Chondrocyte (in vitro differentiated cells): ENCODE results near the gene LAMB2. TPM values are rescaled to one million over a fixed set of nuclear protein-coding genes. Genes with fewer than 3 reads are reported as not detected.

Source experiments
- DNase-seq: peaks from one replicate; pipeline ENCODE4 v3.0.0; 2021; ENCODE audit warnings: mixed read lengths, low spot score
- H3K27ac Mint-ChIP-seq: one replicate; pipeline ENCODE4 v1.8.0; 2021; ENCODE audit warnings: mild to moderate bottlenecking, moderate library complexity, mixed read lengths; ENCODE audit not compliant: unreplicated experiment
- H3K27me3 Mint-ChIP-seq: 2 replicates; pipeline ENCODE4 v1.8.0; 2021; ENCODE audit warnings: low read depth, mixed read lengths
- H3K36me3 Mint-ChIP-seq: 2 replicates; pipeline ENCODE4 v1.8.0; 2021; ENCODE audit warnings: low read depth, mixed read lengths
- H3K4me1 Mint-ChIP-seq: 2 replicates; pipeline ENCODE4 v1.8.0; 2021; ENCODE audit warnings: low read depth, mild to moderate bottlenecking, mixed read lengths
- H3K4me3 Mint-ChIP-seq: one replicate; pipeline ENCODE4 v1.8.0; 2021; ENCODE audit warnings: mild to moderate bottlenecking, moderate library complexity, mixed read lengths; ENCODE audit not compliant: unreplicated experiment
- H3K9me3 Mint-ChIP-seq: 2 replicates; pipeline ENCODE4 v1.8.0; 2021; ENCODE audit warnings: low read depth, mixed read lengths
- total RNA-seq: library from RNA; stranded (reverse); gene quantifications from 3 replicates; pipeline ENCODE4 v1.2.1, GENCODE V29; 2021
- TF ChIP-seq, protein P1 (sequence below): fragments of 200-600 bp; sonication (generic); IDR thresholded peaks from 2 replicates; pipeline ENCODE4 v1.5.0; 2021; ENCODE audit warnings: antibody characterized with exemption, mild to moderate bottlenecking, moderate library complexity

LAMB2 gene
- total RNA-seq, 1 donor from 2014 or later: 1,075 TPM

DNA sequence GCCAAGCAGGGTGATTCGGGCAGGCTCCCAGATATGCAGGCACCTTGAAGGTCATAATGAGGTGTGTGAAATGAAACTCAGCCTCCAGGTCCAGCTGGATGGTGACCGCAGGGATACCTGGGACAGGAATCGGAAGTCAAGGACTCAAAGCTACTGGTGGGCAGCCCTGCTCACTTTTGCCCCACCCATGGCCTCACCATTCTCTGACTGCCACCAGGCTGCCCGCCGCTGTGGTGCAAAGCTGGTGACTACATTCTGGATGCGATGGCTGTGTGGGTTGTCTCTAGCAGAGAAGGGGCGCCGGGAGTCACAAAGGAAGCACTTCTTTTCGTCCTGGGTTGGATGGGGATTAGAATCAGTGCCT lies 795 bp downstream of the LAMB2 start:
- Mint-ChIP-seq H3K27me3 (no peaks in the 10 kb centered on the region), H3K4me1 (peaks cover 32% of the 10 kb centered on the region), H3K4me3 (peak overlapping the region; percentile 92), H3K9me3 (no peaks in the 10 kb centered on the region), H3K36me3 (peaks cover 16% of the 10 kb centered on the region), H3K27ac (peak overlapping the region; percentile 91)
- no peak for DNase-seq
- TF ChIP-seq, protein P1, sequence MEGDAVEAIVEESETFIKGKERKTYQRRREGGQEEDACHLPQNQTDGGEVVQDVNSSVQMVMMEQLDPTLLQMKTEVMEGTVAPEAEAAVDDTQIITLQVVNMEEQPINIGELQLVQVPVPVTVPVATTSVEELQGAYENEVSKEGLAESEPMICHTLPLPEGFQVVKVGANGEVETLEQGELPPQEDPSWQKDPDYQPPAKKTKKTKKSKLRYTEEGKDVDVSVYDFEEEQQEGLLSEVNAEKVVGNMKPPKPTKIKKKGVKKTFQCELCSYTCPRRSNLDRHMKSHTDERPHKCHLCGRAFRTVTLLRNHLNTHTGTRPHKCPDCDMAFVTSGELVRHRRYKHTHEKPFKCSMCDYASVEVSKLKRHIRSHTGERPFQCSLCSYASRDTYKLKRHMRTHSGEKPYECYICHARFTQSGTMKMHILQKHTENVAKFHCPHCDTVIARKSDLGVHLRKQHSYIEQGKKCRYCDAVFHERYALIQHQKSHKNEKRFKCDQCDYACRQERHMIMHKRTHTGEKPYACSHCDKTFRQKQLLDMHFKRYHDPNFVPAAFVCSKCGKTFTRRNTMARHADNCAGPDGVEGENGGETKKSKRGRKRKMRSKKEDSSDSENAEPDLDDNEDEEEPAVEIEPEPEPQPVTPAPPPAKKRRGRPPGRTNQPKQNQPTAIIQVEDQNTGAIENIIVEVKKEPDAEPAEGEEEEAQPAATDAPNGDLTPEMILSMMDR: no peak

DNA sequence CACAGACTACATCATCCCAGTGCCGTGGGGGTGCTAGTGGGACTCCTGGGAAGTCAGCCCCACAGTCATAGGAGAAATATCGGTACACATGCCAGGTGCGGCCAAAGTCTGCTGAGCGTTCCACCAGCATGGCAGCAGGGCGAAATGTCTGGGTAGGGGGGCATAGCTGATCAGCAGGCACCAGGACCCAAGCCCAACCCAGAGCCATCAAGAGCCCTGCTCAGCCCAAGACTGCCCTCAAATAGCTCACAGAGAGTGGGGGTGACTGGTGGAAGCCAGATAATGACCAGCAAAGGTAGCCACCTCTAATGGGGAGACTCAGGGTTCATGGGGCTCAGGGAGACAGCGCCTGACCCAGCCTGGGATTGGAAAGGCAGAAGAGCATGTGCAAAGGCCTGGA lies 1.3 kb downstream of the LAMB2 start:
- Mint-ChIP-seq H3K27ac (no peak overlapping the region), H3K27me3 (no peaks in the 10 kb centered on the region), H3K9me3 (no peaks in the 10 kb centered on the region)

GRCh38 chr3:49131040-49131439 lies 1.8 kb downstream of the LAMB2 start:
- no peak overlapping the region for H3K27ac Mint-ChIP-seq

More for the DNA sequence above, 1.3 kb downstream of the LAMB2 start:
- no peak for DNase-seq
- H3K4me1 Mint-ChIP-seq: peaks cover 32% of the 10 kb centered on the region
- peaks cover 18% of the 10 kb centered on the region for H3K36me3 Mint-ChIP-seq
- TF ChIP-seq, protein P1: no peak
- H3K4me3 Mint-ChIP-seq: peak overlapping the region; percentile 92

GRCh38 chr3:49124991-49125670 lies 7.7 kb downstream of the LAMB2 start:
- peak overlapping the region; percentile 25 for H3K27ac Mint-ChIP-seq
- H3K36me3 Mint-ChIP-seq: peaks cover 36% of the 10 kb centered on the region
- TF ChIP-seq, protein P1: peak; percentile 14
- H3K27me3 Mint-ChIP-seq: no peaks in the 10 kb centered on the region
- DNase-seq: no peak
- peaks cover 11% of the 10 kb centered on the region for H3K4me1 Mint-ChIP-seq
- H3K9me3 Mint-ChIP-seq: no peaks in the 10 kb centered on the region
- H3K4me3 Mint-ChIP-seq: no peak overlapping the region

More at GRCh38 chr3:49131040-49131439, 1.8 kb downstream of the LAMB2 start:
- H3K4me3 Mint-ChIP-seq: peak overlapping the region; percentile 92
- TF ChIP-seq, protein P1: no peak
- peaks cover 32% of the 10 kb centered on the region for H3K4me1 Mint-ChIP-seq
- H3K36me3 Mint-ChIP-seq: peaks cover 19% of the 10 kb centered on the region
- H3K27me3 Mint-ChIP-seq: no peaks in the 10 kb centered on the region
- DNase-seq: no peak
- no peaks in the 10 kb centered on the region for H3K9me3 Mint-ChIP-seq

GRCh38 chr3:49124203-49124602 lies 8.6 kb downstream of the LAMB2 start:
- Mint-ChIP-seq H3K4me3 (no peak overlapping the region), H3K27ac (peak overlapping the region; percentile 17), H3K36me3 (peaks cover 31% of the 10 kb centered on the region), H3K9me3 (no peaks in the 10 kb centered on the region), H3K27me3 (no peaks in the 10 kb centered on the region), H3K4me1 (peaks cover 7% of the 10 kb centered on the region)
- TF ChIP-seq, protein P1: no peak
- DNase-seq: no peak
